22Rv1 (cell line): ENCODE results near the gene MYO5C.
"Not testable (repeated sequence)": the region's sequence is repeated elsewhere in the genome, so short reads cannot be mapped to it uniquely, and the experiment has no call there.

Experiments used
- H3K27ac ChIP-seq: fragments of 450-650 bp; 2 replicates; pipeline ENCODE4 v1.5.1; 2017
- ZFX ChIP-seq: fragments of 450-650 bp; IDR thresholded peaks from 2 replicates; pipeline ENCODE4 v1.6.1; 2017; ENCODE audit warnings: antibody characterized with exemption, borderline replicate concordance
- TF ChIP-seq, protein P1 (sequence below): fragments of 450-650 bp; IDR thresholded peaks from 2 replicates; pipeline ENCODE4 v1.5.1; 2017; ENCODE audit warnings: mild to moderate bottlenecking

The MYO5C gene

DNA sequence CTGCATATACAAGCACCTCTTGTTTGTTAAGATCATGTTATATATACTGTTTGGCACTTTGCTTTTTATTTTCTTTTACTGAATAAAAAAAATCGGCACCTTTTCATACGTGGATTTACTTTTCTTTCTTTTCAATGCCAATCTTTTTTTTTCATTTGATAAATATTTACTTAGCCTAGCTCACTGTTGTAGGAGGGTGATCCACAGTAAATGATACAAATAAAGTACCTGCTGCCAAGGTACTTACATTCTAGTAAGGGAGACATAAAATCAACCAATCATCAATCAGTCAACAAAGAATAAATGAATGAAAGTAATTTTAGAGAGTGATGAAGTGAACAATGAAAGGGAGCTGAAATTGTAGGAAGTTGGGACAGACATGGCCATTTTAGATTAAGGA, 122.7 kb downstream of the MYO5C start:
- H3K27ac ChIP-seq = peak overlapping the region; percentile 8; the same call in 1 of the 2 replicates

DNA sequence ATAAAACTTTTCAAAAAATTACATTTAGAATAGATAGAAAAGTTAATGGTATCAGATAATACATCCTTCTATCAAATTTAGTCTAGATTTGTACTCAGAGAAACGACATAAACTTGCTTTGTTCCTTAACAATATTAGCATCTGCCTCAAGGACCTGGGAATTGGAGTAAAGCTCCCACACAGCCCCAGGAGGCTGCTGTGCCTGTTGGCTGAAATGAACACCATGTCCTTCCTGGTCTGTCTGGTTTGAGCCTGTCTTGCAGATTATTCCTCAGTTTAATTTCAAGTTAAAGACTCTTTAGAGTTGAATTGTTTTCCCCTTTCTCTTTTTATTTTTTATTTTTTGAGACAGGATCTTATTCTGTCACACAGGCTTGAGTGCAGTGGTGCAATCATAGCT, 123.8 kb downstream of the MYO5C start:
- no peak overlapping the region for H3K27ac ChIP-seq
- no peak for TF ChIP-seq ZFX
- TF ChIP-seq, protein P1, sequence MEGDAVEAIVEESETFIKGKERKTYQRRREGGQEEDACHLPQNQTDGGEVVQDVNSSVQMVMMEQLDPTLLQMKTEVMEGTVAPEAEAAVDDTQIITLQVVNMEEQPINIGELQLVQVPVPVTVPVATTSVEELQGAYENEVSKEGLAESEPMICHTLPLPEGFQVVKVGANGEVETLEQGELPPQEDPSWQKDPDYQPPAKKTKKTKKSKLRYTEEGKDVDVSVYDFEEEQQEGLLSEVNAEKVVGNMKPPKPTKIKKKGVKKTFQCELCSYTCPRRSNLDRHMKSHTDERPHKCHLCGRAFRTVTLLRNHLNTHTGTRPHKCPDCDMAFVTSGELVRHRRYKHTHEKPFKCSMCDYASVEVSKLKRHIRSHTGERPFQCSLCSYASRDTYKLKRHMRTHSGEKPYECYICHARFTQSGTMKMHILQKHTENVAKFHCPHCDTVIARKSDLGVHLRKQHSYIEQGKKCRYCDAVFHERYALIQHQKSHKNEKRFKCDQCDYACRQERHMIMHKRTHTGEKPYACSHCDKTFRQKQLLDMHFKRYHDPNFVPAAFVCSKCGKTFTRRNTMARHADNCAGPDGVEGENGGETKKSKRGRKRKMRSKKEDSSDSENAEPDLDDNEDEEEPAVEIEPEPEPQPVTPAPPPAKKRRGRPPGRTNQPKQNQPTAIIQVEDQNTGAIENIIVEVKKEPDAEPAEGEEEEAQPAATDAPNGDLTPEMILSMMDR = no peak

More for the DNA sequence above, 122.7 kb downstream of the MYO5C start:
- TF ChIP-seq, protein P1 = no peak
- TF ChIP-seq ZFX = no peak

DNA sequence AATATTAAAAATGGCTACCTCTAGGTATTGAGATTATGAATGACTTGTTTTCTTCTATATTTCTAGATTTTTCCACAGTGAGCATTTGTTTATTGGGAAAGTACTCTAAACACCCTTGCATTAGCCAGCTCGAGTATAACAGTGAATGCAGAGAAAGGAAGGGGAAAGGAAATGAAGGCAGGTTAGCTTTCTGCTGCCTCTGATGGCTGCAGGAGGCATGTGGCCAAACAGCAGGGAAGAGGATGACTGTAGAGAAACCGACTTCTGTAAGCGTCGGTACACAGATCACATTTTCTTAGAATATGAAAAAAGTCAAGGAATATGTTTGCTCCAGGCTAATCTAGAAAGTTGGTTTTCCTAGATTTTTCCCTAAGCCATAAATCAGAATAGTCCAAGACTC, 124.2 kb downstream of the MYO5C start:
- no peak overlapping the region for H3K27ac ChIP-seq
- no peak for TF ChIP-seq ZFX
- TF ChIP-seq, protein P1 = no peak; the same call in 1 of the 2 replicates

DNA sequence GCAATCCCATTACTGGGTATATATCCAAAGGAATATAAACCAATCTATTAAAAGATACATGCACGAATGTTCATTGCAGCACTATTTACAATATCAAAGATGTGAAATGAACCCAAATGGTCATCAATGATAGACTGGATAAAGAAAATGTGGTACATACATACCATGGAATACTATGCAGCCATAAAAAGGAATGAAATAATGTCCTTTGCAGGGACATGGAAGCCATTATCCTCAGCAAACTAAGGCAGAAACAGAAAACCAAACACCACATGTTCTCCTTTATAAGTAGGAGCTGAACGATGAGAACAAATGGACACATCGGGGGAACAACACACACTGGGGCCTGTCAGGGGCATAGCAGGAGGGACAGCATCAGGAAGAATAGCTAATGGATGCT, 125.4 kb downstream of the MYO5C start:
- H3K27ac ChIP-seq = not testable (repeated sequence)

DNA sequence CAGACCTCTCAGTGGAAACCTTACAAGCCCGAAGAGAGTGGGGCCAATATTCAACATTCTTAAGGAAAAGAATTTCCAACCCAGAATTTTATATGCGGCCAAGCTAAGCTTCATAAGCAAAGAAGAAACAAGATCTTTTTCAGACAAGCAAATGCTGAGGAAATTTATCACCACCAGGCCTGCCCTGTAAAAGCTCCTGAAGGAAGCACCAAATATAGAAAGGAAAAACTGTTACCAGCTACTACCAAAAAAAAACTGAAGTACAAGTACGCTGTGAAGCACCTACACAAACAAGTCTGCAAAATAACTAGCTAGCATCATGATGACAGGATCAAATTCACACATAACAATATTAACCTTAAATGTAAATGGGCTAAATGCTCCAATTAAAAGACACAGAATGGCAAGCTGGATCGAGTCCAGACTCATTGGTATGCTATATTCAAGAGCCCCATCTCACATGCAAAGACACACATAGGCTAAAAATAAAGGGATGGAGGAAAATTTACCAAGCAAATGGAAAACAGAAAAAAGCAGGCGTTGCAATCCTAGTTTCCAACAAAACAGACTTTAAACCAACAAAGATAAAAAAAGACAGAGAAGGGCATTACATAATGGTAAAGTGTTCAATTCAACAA, 130.0 kb downstream of the MYO5C start:
- H3K27ac ChIP-seq = not testable (repeated sequence)

DNA sequence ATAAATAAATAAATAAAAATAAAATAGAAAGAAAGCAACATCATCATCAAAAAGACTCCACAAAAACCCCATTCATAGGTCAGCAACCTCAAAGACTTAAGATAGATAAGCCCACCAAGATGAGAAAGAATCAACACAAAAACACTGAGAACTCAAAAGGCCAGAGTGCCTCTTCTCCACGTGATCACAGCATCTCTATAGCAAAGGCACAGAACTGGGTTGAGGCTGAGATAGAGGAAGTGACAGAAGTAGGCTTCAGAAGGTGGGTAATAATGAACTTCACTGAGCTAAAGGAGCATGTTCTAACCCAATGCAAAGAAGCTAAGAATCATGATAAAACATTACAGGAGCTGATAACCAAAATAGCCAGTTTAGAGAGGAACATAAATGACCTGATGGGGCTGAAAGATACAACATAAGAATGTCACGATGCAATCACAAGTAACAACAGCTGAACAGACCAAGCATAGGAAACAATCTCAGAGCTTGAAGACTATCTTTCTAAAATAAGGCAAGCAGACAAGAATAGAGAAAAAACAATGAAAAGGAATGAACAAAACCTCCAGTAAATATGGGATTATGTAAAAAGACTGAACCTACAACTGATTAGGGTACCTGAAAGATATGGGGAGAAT, 130.9 kb downstream of the MYO5C start:
- H3K27ac ChIP-seq = no peak overlapping the region
- TF ChIP-seq, protein P1 = no peak
- no peak for TF ChIP-seq ZFX

DNA sequence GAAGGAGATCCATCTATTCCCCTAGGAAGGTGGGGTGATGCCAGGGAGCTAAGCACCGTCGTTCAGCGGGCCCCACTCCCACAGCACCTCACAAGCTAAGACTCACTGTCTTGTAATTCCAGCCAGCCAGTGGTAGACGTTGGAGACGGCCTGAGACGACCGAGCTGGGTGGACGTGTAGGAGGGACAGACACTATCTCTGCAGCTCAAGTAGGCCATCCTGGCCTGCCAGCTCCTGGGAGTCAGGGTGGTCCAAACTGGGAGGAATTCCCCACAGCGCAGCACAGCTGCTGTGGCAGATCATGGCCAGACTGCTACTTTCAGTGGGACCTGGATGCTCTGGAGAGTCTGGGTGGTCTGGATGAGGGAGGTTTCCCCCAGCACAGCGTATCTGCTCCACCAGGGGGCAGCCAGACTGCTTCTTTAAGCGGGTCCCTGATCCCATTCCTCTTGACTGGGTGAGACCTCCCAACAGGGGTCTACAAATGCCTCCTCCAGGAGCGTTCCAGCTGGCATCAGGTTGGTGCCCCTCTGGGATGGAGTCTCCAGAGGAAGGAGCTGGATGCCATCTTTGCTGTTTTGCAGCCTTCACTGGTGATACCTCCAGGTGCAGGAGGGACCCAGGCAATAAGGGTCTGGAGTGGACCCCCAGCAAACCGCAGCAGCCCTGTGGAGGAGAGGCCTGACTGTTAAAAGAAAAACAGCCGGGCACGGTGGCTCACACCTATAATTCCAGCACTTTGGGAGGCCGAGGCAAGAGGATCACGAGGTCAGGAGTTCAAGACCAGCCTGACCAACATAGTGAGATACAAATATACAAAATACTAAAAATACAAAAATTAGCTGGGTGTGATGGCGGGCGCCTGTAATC, 132.0 kb downstream of the MYO5C start:
- no peak overlapping the region for H3K27ac ChIP-seq
- TF ChIP-seq, protein P1 = peak; percentile 36
- TF ChIP-seq ZFX = no peak

DNA sequence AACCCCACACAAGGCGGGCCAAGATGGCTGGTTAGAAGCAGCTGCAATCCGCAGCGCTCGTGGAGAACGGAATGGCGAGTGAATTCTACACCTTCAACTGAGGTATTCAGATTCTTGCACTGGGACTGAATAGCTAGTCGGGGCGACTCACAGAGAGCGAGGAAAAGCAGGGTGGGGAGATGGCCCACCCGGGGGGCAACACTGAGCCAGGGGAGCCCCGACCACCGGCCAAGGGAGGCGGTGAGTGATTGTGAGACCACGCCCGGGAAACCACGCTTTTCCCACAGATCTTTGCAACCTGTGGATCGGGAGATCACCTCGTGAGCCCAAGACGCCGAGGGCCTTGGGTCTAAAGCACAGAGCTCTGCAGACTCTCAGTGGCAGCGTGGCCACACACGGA, 132.7 kb downstream of the MYO5C start:
- no peak for TF ChIP-seq ZFX
- TF ChIP-seq, protein P1 = no peak
- no peak overlapping the region for H3K27ac ChIP-seq
